T-helper 1 cell treated with Interleukin-12 subunit alpha and Interleukin-12 subunit beta and Interleukin-4 antibody, amounts not matched to agents 30 μg/mL and 1 μg/mL, for 36 hours (primary cell): Measurements from ENCODE around the gene CCDC33.

Source experiments
- H3K27ac Mint-ChIP-seq: one replicate; pipeline ENCODE4 v1.8.0; 2021; ENCODE audit warnings: mild to moderate bottlenecking, mixed read lengths
- H3K27me3 Mint-ChIP-seq: one replicate; pipeline ENCODE4 v1.8.0; 2021; ENCODE audit warnings: low read depth, mixed read lengths
- H3K36me3 Mint-ChIP-seq: one replicate; pipeline ENCODE4 v1.8.0; 2021; ENCODE audit warnings: low read depth, mixed read lengths
- H3K4me1 Mint-ChIP-seq: one replicate; pipeline ENCODE4 v1.8.0; 2021; ENCODE audit warnings: low read depth, mixed read lengths
- H3K4me3 Mint-ChIP-seq: one replicate; pipeline ENCODE4 v1.8.0; 2021; ENCODE audit warnings: mild to moderate bottlenecking, moderate library complexity, mixed read lengths
- H3K9me3 Mint-ChIP-seq: one replicate; pipeline ENCODE4 v1.8.0; 2021; ENCODE audit warnings: mixed read lengths

CCDC33 gene

DNA sequence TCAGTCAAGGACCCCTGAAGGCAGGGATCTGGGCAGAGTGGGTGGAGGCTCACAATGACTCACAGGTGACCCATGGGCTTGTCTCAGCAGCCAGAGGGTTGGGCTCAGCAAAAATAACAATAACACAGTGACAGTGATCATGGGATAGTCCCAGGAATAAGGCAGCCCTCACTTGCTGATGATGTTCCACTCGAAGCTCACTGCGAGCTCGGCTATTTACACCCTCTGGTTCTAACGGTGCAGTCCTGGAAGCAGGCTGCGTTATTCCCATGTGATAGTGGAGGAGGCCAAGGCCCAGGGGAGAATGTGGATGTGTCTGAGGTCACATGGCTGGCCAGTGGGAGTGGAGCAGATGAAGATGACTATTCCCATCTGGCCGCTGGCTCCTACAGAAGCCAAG, 16.2 kb downstream of the CCDC33 start:
- no peak overlapping the region for H3K27ac Mint-ChIP-seq
- no peaks in the 10 kb centered on the region for H3K27me3 Mint-ChIP-seq
- H3K4me1 Mint-ChIP-seq: no peaks in the 10 kb centered on the region
- H3K4me3 Mint-ChIP-seq: no peak overlapping the region
- no peaks in the 10 kb centered on the region for H3K9me3 Mint-ChIP-seq
- no peaks in the 10 kb centered on the region for H3K36me3 Mint-ChIP-seq

DNA sequence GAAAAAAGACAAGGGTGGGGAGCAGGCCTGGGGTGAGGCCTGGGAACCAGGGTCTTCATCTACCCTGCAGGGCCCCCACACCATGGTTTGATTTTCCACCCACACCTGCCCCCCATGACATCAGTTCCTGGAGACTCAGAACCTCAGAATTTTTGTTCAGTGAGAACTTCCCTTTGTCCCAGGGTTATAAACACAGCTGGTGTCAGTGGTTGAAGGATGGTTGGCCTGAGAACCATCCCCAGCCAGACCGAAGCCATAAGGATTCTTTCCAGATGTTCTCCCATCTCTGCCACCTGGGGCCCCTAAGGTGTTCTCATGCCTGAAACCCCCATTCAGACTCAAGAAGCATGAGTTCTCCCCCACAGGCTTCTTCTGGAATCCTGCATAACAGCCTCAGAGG, 16.6 kb downstream of the CCDC33 start:
- no peaks in the 10 kb centered on the region for H3K36me3 Mint-ChIP-seq
- no peaks in the 10 kb centered on the region for H3K4me1 Mint-ChIP-seq
- H3K9me3 Mint-ChIP-seq: no peaks in the 10 kb centered on the region
- H3K27me3 Mint-ChIP-seq: no peaks in the 10 kb centered on the region
- no peak overlapping the region for H3K27ac Mint-ChIP-seq
- H3K4me3 Mint-ChIP-seq: no peak overlapping the region

DNA sequence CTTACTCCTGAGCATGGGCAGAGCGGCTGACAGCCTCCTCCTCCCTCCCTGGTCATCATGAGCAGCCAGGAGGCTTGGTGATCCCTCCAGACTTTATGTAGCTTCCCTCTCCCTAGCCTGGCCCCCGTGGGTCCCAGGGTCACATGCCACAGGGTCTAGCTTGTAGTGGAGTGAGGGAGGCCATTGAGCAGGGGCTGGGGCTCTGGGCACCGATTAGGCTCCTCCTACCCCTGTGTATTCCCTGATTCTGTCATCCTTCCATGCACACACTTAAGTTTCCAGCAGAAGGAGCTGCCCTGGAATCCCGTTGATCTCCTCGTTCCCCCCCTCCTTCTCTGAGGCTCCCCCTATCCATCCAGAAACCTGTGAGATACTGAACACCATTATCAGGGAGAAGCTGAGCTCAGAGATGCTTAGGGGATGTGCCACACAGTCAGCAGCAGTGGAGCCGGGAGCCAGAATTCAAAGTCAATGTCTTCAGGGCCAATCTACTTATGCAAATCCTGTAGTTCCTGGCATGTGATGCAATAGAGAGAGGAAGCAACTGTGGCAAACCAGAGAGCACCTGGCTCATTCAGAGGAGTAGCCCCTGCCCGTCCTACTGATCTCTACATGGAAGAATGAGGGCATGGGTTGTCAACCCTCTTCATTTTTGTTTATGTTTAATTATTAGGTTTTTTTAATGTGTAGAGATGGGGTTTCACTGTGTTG, 17.2 kb downstream of the CCDC33 start:
- H3K36me3 Mint-ChIP-seq: no peaks in the 10 kb centered on the region
- no peaks in the 10 kb centered on the region for H3K4me1 Mint-ChIP-seq
- no peaks in the 10 kb centered on the region for H3K27me3 Mint-ChIP-seq
- H3K27ac Mint-ChIP-seq: no peak overlapping the region
- no peak overlapping the region for H3K4me3 Mint-ChIP-seq
- H3K9me3 Mint-ChIP-seq: no peaks in the 10 kb centered on the region

DNA sequence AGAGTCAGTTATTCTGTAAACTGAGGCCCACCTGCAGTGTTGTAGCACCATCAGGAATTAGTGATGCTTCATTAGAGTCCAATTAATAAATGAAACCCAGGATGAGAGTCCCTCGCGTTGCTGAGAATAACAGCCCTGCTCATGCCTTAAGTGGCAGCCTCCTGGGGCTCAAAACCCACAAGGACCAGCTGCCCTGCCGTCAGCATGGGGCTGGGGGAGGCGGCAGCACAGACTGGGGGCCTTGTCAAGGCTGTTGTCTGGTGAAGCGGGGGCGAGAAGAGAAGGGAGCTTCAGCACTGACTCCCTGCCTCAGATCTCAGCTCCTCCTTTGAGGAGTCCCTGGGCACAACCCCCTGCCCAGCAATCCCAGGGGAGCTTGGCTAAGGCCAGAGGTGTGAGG, 21.0 kb downstream of the CCDC33 start:
- Mint-ChIP-seq H3K27ac (no peak overlapping the region), H3K4me1 (no peaks in the 10 kb centered on the region), H3K4me3 (no peak overlapping the region), H3K27me3 (no peaks in the 10 kb centered on the region), H3K9me3 (no peaks in the 10 kb centered on the region), H3K36me3 (no peaks in the 10 kb centered on the region)

GRCh38 chr15:74257623-74258022, 21.5 kb downstream of the CCDC33 start:
- no peaks in the 10 kb centered on the region for H3K36me3 Mint-ChIP-seq
- no peak overlapping the region for H3K4me3 Mint-ChIP-seq
- no peaks in the 10 kb centered on the region for H3K4me1 Mint-ChIP-seq
- H3K27ac Mint-ChIP-seq: no peak overlapping the region
- H3K9me3 Mint-ChIP-seq: no peaks in the 10 kb centered on the region
- H3K27me3 Mint-ChIP-seq: no peaks in the 10 kb centered on the region

DNA sequence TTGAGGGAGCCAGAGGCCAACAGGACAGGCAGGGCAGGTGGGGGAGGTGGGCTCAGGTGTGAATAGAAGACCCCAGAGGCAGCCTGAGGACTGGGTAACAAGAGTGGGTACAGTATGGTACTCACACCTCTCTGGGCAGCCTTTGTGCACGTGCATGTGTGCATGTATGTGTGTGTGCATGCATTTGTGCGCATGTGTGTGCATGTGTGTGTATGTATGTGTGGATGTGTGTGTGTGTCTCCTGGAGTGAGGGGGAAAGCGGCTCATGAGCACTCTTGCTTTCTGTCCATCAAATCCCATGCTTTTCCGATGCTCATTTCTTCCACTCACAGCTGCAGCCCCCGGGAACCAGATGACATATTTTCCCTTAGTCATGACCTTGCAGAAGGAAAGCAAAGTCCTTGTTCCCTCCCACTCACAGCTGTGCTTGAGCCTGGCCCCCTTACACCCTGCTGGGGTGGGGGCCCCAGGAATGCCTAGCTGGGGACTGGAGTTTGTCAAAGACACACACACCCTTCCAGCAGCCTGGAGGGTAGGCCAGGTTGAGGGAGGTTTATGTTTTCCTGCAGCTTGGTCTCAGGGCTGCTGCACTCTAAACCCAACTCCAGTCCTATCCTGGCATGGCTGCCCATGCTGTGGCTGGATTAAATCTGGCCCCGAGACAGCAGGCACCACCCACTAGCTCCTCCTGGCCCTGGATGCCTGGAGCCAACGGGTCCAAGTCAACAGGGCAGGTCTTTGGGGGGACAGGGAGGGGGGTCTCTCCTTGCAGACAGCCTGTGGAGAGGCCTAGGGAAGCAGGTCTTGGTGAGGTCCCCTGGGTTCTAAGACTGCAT, 22.5 kb downstream of the CCDC33 start:
- H3K4me1 Mint-ChIP-seq: no peaks in the 10 kb centered on the region
- no peaks in the 10 kb centered on the region for H3K36me3 Mint-ChIP-seq
- H3K4me3 Mint-ChIP-seq: no peak overlapping the region
- H3K9me3 Mint-ChIP-seq: no peaks in the 10 kb centered on the region
- no peaks in the 10 kb centered on the region for H3K27me3 Mint-ChIP-seq
- H3K27ac Mint-ChIP-seq: no peak overlapping the region

- no peaks in the 10 kb centered on the region for H3K27me3 Mint-ChIP-seq
- no peak overlapping the region for H3K4me3 Mint-ChIP-seq
- no peak overlapping the region for H3K27ac Mint-ChIP-seq
- H3K36me3 Mint-ChIP-seq: no peaks in the 10 kb centered on the region
- no peaks in the 10 kb centered on the region for H3K9me3 Mint-ChIP-seq
- H3K4me1 Mint-ChIP-seq: no peaks in the 10 kb centered on the region
Measured at GRCh38 chr15:74259292-74259648, 23.1 kb downstream of the CCDC33 start.

DNA sequence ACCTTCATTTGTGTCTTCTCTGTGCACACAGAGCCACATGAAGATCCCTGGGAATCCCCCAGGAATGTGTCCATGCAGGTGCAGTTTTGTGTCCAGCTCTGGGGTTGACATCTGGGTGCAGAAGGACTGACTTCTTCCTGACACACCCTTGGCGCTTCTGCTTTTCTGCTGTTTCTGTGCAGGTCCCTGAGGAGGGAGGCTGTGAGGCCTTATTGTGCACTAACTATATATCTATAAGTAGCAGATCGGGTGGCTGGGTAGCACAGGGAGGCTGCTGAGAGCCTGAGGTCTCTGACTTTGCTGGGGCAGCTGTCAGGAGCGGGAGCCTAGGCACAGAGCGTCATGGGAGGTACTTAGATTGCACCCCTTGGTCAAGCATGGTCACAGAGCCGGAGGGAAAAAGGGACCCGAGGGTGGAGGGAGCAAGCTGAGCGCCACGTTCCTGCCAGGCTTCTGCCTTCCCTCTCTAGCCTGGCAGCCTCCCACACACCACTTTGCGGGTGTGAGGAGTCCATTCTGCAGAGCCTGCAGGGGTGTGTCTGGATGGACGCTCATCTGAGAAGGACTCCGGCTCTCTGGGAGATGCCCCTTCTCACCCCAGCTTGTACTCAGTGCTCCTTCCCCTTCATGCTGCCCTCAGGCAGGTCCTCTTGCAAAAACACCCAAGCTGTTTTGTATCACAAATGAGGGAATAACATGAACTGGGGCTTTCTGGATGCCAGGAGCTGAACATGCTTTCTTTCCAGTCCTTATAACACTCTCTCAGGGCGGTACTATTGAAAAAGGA, 23.9 kb downstream of the CCDC33 start:
- Mint-ChIP-seq H3K4me3 (no peak overlapping the region), H3K27ac (no peak overlapping the region), H3K36me3 (no peaks in the 10 kb centered on the region), H3K27me3 (no peaks in the 10 kb centered on the region), H3K9me3 (no peaks in the 10 kb centered on the region), H3K4me1 (no peaks in the 10 kb centered on the region)

DNA sequence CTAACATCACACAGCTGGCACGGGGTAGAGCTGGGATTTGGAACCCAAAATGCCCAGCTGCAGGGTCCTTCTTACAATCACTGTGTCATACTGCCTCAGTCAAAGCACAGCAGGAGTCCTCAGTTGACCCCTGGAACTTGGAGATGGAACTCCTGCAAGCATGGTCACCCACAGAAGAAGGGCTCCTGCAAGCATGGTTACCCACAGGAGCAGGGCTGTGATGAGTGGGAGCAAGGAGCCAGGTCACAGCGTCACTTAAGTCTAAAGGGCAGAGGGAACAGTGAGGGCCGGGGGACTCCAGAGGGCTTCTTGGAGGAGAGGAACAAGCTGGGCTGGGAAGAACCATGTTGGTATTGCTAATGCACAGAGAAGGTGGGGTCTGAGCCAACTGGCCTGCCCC, 24.9 kb downstream of the CCDC33 start:
- H3K36me3 Mint-ChIP-seq: no peaks in the 10 kb centered on the region
- H3K9me3 Mint-ChIP-seq: no peaks in the 10 kb centered on the region
- H3K27ac Mint-ChIP-seq: no peak overlapping the region
- H3K4me1 Mint-ChIP-seq: no peaks in the 10 kb centered on the region
- H3K27me3 Mint-ChIP-seq: no peaks in the 10 kb centered on the region
- no peak overlapping the region for H3K4me3 Mint-ChIP-seq

DNA sequence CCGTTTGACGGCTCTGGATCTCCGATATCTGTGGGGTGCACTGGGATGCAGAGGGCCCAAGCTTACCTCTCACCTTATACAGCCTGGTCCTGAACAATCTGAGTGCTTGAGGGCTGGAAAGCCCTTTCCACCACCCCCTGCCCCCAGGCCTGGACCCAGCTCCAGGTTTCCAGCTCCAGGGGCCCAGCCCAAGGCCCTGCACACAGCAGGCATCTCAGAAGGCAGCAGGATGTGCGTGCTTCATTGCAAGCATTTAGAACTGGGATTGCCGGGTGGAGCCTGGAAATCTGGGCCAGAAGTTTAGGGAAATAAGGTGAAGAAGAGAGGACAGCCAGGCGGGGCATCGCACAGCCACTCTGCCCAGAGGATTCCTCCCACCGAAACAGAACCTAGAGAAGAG, 25.6 kb downstream of the CCDC33 start:
- no peaks in the 10 kb centered on the region for H3K36me3 Mint-ChIP-seq
- H3K9me3 Mint-ChIP-seq: no peaks in the 10 kb centered on the region
- no peak overlapping the region for H3K27ac Mint-ChIP-seq
- H3K4me1 Mint-ChIP-seq: no peaks in the 10 kb centered on the region
- no peaks in the 10 kb centered on the region for H3K27me3 Mint-ChIP-seq
- H3K4me3 Mint-ChIP-seq: no peak overlapping the region

DNA sequence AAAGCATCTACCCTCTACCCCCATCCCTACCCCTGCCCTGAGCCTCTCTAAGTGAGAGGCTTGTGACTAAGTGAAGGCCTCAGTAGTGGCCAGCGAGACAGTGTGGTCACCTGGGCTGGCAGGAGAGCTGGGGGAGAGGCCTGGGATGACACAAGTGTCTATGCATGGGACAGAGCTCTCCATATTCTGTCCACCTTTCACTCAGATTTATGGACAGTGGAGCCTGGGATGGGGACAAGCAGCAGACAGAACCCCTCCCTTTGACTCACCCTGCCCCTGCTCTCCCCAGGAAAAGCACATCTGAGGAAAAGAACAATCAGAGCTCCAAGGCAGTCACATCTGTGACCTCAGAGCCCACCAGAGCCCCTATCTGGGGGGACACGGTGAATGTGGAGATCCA, 26.0 kb downstream of the CCDC33 start:
- no peak overlapping the region for H3K27ac Mint-ChIP-seq
- no peaks in the 10 kb centered on the region for H3K36me3 Mint-ChIP-seq
- H3K9me3 Mint-ChIP-seq: no peaks in the 10 kb centered on the region
- H3K27me3 Mint-ChIP-seq: no peaks in the 10 kb centered on the region
- no peak overlapping the region for H3K4me3 Mint-ChIP-seq
- no peaks in the 10 kb centered on the region for H3K4me1 Mint-ChIP-seq

GRCh38 chr15:74262625-74263024, 26.5 kb downstream of the CCDC33 start:
- Mint-ChIP-seq H3K9me3 (no peaks in the 10 kb centered on the region), H3K27ac (no peak overlapping the region), H3K4me3 (no peak overlapping the region), H3K36me3 (no peaks in the 10 kb centered on the region), H3K27me3 (no peaks in the 10 kb centered on the region), H3K4me1 (no peaks in the 10 kb centered on the region)

- Mint-ChIP-seq H3K36me3 (no peaks in the 10 kb centered on the region), H3K27me3 (no peaks in the 10 kb centered on the region), H3K27ac (no peak overlapping the region), H3K9me3 (no peaks in the 10 kb centered on the region), H3K4me3 (no peak overlapping the region), H3K4me1 (no peaks in the 10 kb centered on the region)
Measured at GRCh38 chr15:74263466-74263865, 27.3 kb downstream of the CCDC33 start.

DNA sequence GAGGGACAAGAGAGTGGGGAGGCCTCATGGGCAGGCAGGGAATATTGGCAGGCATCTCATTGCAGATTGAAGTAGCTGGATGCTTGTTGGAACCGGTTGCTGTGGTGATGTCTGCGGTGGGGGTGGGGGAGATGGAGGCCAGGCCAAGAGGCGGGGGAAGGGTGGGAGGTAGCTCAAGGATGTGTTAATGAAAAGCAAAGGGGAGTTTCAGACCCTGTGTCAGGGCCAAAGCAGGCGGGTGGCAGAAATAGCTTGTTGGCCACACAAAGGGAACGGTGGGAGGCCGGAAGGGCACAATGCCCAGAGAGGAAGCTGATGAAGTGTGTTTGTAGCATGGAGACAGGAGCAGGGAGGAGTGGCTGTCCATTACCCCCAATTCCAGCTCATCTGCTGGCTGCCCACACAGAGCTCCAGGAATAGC, 28.0 kb downstream of the CCDC33 start:
- Mint-ChIP-seq H3K4me3 (no peak overlapping the region), H3K27ac (no peak overlapping the region), H3K27me3 (no peaks in the 10 kb centered on the region), H3K36me3 (no peaks in the 10 kb centered on the region), H3K9me3 (no peaks in the 10 kb centered on the region), H3K4me1 (no peaks in the 10 kb centered on the region)
